T-helper 9 cell (primary cell): ENCODE measurements around the gene EIF5A2.

ENCODE experiments used
- DNase-seq: peaks from one replicate; pipeline ENCODE4 v3.0.0-alpha.2; 2020

EIF5A2 gene

DNA sequence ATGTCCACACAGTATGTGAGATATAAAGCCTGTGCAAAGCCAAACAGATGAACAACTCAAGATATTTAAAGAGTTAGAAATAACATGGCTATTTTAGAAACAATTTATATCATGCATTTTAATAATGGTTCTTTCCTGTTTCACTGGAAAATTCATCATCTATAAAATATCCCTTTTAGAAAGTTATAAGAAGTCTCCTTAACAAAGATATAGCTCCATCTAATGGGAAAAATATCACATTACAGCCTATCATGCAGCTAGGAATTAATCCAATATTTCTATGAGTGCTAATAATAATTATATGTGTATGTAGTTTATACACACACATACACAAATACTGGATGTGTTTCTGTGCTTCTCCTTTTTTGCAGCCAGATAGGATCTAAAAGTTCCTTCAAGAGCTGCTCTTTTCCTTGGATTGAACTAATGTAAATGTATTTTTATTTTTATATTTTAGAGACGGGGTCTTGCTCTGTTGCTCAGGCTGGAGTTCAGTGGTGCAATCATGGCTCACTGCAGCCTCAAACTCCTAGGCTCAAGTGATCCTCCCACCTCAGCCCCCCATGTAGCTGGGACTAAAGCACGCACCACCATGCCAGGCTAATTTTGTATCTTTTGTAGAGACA is 60.0 kb downstream of the EIF5A2 start:
- DNase-seq: no peak

DNA sequence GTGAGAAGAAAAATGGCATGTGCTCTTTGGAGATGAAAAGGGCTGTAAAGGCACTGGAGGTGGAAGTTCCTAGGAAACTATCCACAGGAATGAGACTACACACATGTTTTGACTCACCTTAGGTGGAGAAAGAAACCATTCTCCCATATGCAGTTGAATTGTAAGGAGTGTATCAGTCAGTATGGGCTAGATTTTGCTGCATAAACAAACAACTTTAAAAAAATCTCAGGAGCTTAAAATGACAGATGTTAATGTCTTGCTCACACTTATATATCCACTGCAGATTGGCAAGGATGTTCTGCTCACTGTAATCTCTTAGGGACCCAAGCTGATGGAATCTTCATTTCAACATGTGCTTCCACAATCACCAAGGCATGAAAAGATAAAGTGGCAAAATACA is 64.1 kb downstream of the EIF5A2 start:
- DNase-seq: no peak

DNA sequence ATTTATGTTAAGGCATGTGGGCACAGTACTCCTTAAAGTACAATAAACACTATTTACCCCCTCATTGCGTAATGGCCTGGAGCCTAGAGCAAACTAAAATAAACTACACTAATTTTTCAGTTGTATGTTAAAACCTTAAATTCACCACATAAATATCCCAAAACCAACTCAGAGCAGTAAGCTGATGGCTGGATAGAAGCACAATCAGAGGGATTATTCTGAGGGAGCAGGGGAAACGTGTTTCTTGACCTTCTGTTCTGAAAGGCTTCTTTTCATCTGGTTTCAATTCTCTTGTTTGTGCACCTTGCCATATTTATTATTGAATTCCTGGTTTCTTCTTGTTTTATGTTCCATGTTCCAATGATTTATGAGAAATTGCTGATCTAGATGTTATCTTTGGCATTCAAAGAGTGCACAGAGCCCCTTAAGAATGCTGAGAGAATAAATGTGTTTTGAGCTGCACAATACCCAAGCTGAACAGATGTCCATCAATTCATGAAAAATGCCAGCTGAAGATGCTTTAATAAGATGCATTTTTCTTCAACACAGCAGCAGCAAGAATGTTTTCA is 68.1 kb downstream of the EIF5A2 start:
- no peak for DNase-seq

DNA sequence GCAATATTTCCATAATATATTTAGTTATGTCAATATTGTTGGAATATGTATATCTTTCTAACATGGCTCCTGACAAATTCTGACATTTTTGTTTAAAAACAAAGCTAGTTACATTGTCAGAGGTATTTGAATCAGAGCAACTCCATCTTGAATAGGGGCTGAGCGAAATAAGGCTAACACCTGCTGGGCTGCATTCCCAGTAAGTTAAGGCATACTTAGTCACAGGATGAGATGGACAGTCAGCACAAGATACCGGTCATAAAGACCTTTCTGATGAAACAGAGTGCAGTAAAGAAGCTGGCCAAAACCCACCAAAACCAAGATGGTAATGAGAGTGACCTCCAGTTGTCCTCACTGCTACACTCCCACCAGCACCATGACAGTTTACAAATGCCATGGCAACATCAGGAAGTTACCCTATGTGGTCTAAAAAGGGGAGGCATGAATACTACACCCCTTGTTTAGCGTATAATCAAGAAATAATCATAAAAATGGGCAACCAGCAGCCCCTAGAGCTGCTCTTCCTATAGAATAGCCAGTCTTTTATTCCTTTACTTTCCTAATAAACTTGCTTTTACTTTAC is 68.8 kb downstream of the EIF5A2 start:
- DNase-seq: no peak
